RKO (cell line): ENCODE results near the gene IPO13.

Experiments used
- DNase-seq: peaks from one replicate; pipeline ENCODE4 v3.0.0-alpha.2; 2016; ENCODE audit warnings: low spot score

Gene IPO13

GRCh38 chr1:43987159-43987902 lies 40.6 kb downstream of the IPO13 start:
- DNase-seq = no peak

GRCh38 chr1:43990271-43991199 lies 43.8 kb downstream of the IPO13 start:
- no peak for DNase-seq

- DNase-seq = no peak
Measured at GRCh38 chr1:43991200-43991475, 44.4 kb downstream of the IPO13 start.

- peak; percentile 76 for DNase-seq
Measured at GRCh38 chr1:43991476-43992231, 44.9 kb downstream of the IPO13 start, which contains the start of gene CCDC24. TSS of gene CCDC24 (plus strand) at chr1:43991599. CDS start at chr1:43991879, 280 bp downstream.

GRCh38 chr1:43992232-43992995 lies 45.7 kb downstream of the IPO13 start:
- DNase-seq = no peak

- DNase-seq = no peak
Measured at GRCh38 chr1:43993206-43993914, 46.6 kb downstream of the IPO13 start.

- no peak for DNase-seq
Measured at GRCh38 chr1:43994071-43994470, 47.3 kb downstream of the IPO13 start.

- DNase-seq = peak; percentile 52
Measured at GRCh38 chr1:43994794-43995790, 48.3 kb downstream of the IPO13 start.

GRCh38 chr1:43995984-43996732 lies 49.4 kb downstream of the IPO13 start:
- no peak for DNase-seq

GRCh38 chr1:43996733-43997115 lies 50.0 kb downstream of the IPO13 start:
- DNase-seq = no peak

GRCh38 chr1:43997295-43997999 lies 50.7 kb downstream of the IPO13 start:
- no peak for DNase-seq

- no peak for DNase-seq
Measured at GRCh38 chr1:43998000-43998378, 51.2 kb downstream of the IPO13 start.

- DNase-seq = no peak
Measured at GRCh38 chr1:43999455-43999854, 52.7 kb downstream of the IPO13 start.

GRCh38 chr1:44000122-44000665 lies 53.4 kb downstream of the IPO13 start:
- no peak for DNase-seq

- DNase-seq = no peak
Measured at GRCh38 chr1:44002165-44002564, 55.4 kb downstream of the IPO13 start.

- DNase-seq = no peak
Measured at GRCh38 chr1:44002606-44003157, 55.9 kb downstream of the IPO13 start.

- DNase-seq = no peak
Measured at GRCh38 chr1:44008259-44008658, 61.5 kb downstream of the IPO13 start.

GRCh38 chr1:44010935-44011471 lies 64.3 kb downstream of the IPO13 start:
- DNase-seq = no peak
